ENCODE data around the gene SPNS2.

SPNS2 gene

DNA sequence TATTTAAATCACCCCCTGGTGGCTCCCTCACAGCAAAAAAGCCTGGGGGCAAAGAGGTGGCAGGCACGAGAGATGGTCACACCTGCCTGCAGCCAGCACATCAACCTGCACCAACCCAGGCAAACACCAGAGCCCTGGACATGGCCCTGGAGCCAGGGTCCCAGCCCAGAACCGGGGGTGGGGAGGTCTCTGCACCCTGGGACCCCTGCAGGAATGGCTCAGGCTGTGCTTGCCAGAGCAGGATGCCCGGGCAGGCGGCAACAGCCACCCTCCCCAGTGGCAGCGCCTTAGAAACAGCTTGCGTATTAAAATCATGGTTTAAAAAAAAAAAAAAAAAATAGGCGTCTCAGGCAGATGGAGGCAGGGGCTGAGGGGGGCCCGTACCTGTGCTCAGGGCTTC lies 40.3 kb downstream of the SPNS2 start:
- no peak for DNase-seq

DNA sequence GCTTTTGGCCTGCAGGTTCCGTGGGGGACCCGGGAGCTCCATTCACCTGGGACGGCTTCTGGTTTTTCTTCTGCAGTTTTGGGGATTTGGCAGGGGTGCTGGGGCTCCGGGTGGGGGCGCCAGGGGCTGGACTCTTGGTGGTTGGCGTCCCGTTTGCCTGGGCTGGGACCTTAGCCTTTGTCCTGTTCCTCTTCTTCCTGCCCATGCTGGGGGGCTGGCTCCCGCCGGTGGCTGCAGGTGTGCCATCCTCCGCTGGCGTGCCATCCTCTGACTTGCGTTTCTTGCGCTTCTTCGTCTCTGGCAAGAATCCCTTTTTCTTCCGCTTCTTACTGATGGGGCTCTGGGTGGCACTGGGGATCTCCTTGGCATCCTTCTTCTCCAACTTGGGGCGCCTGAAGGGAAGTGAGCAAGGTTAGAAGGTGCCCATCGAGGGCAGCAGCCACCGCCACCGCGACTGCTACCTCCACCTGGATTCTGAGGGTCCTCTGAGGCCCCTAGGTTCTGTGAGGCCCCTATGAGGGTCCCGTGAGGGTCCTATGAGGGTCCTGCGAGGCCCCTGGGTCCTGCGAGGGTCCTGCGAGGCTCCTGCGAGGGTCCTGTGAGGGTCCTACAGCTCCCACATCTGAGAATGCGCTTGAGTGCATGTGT lies 41.0 kb downstream of the SPNS2 start:
- no peak for DNase-seq

DNA sequence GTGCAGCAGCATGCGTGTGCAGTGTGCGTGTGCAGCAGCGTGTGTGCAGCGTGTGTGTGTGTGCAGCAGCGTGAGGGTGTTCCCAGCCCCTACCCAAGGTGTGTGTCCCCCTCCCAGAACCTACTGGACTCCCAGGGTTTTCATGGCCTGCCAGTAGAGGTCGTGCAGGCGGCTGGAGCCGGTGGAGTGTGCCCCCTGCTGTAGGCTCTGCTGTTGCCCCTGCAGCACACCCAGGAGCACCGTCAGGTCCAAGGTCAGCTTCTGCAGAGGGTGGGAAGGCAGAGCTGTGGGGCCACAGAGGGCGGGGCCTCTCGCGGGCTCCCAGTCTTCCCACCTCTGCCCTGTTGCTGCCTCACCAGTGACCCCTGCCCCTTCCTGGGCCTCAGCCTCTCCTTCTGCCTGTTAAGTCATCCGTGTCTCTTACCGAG lies 41.6 kb downstream of the SPNS2 start:
- DNase-seq, result no peak

DNA sequence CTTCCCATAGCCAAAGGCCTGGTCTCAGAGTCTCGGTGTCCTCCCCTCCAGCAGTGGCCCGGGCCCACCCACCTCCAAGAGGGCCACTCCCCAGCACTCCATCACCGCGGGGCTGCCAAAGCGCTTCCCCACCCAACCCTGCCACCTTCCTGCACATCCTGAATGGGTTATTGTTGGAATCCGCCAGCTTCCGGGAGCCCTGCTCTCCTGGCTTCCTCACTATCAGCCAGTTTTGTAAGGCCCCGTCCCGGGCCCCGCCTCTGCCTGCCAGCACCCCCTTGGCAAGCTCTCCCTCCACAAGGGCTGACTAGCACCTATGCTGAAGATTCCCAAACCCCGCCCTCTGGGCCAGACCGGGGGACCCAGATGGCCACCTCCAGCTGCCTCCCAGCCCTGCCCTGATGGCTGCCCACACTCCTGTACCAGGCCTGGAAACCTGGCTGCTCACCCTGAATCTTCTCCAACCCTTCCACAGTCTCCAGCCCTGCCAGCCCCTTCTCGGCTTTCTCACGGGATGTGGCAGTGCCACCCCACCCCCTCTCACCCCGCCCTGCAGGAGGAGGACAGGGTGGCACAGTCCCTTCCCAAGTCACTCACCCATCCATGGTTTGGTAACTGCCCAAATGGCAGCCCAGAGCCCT lies 42.1 kb downstream of the SPNS2 start:
- DNase-seq, result no peak

DNA sequence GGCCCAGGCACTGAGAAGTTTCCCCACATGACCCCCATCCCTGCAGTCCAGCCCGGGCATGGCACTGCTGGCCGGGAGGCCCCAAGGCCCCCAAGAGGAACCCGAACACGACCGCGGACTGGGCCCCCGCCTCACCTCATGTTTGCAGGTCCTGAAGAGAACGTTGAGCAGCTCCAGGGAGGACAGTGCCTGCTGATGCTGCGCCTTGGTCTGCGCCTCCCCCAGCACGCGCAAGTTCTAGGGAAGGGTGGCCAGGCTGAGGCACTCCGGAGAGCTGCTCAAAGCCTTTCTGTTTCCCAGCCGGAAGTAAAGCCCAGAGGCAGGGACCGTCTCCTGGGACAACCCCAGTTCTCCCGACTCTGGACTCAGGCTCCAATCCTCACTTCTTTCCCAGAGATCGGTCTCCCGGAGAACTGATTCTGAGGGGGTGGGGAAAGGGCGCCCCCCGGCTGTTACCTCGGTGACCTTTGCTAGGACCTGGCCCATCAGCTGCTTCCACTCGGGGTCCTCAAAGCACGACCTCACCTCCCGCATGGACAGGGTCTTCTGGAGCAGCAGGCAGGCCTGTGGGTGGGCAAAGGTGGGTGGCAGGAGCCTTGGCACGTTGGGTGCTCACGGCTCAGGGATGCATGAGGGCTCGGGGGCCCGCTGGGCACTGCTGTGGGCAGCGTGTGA lies 42.8 kb downstream of the SPNS2 start:
- no peak for DNase-seq

DNA sequence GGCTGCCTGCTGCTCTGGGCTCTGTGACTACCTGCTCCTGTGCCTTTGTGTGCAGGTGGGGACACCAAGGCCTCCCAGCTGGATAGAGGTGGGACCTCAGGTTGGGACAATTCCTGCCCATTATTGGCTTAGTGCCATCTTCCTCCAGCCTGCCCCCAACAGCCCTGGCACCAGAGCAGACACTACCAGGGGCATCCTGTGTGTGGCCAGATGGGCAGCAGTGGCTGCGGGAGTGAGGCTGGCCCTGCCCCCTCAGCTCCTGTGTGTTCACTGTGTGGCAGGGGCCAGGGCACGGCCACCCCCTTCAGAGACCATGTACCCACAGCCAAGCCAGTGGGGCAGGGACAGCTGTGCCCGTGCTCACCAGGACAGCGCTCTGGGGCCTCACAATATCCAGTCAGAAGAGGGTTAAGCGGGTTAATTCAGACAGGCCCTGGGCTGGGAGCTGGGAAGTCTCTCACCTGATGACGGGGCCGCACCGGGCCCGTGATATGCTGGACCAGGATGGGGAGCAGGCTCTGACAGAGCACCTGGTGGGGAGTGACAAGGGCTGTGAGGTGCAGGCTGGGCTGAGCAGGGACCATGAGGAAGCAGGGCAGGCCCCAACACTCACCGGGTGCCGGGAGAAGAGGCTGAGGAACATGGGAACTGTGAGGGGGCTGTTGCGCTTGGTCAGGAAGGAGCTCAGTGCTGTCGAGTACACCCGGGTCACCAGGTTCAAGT lies 43.5 kb downstream of the SPNS2 start:
- no peak for DNase-seq

DNA sequence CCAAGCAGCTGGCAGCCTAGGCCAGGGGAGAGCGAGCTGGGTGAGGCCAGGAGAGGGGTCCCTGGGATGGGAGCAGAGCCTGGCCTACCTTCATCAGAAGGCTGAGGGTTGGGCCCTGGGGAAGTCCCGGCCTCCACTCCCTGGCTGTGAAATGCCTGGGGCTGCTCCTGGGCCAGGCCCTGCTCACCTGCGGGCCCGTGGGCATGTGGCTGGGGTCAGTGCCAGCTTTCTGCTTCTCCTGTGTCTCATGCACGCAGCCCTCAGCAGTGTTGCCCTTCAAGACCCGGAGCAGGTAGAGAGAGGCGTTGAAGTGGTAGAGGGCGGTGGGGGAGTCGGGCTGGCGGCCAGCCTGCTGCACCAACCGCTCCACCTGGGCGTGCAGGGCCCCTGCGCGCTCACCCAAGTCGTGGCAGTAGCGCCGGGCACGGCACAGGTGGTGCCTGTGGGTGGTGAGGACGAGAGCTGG lies 44.1 kb downstream of the SPNS2 start:
- no peak for DNase-seq

DNA sequence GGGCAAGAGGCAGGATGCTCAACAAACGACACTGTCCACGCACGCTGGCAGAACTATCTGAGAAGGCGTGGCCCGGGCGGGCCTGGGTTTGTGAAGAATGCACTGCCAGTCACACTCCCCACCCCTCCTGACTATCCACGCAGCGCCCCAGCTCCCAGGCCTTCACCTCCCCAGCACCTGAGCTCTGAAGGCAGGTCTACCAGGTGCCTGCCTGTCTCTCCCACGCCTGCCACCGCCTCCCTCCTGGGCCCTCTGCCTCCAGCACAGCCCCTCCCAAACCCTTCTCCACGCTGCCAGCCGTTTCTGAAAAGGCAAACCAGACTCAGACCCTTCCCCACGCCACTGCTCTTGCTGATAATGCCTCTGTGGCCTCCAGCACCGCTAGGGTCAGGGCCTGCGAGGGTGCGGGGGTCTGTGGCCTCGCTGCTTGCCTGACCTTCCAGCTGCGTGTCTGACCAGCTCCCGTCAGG lies 44.9 kb downstream of the SPNS2 start:
- DNase-seq, result no peak

DNA sequence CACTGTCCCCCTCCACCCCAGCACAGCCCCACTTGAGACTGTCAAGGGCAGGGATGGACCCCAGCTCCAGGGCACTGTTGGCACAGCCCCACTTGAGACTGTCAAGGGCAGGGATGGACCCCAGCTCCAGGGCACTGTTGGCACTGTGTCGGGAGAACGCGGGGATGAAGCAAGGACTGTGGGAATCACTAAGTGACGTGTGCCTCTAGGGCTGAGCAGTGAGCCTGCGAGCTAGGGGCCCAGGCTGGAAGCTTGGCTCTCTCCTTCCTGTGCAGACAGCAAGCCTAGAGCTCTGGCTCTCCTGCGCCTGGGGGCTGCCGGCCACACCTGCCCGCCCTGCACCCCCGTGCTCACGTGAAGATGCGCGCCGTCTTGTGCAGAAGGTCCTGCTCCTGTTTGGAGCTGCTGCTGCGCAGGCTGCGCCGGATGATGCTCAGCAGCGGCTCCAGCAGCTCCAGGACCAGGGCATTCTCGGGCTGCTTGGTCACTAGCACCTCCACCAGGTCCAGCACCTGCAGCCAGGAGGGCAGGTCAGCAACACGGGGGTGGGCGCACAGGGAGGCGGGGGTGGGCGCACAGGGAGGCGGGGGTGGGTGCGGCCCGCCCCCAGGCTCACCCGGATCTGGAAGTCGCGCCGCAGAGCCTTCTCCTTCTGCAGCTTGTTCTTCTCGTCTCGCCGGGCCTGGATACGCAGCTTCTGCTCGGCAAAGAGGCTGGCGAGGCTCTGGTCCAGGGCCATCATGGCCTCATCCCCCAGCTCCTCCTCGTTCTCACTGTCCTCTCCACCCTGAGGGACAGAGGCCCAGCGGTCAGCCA lies 45.7 kb downstream of the SPNS2 start:
- no peak for DNase-seq

DNA sequence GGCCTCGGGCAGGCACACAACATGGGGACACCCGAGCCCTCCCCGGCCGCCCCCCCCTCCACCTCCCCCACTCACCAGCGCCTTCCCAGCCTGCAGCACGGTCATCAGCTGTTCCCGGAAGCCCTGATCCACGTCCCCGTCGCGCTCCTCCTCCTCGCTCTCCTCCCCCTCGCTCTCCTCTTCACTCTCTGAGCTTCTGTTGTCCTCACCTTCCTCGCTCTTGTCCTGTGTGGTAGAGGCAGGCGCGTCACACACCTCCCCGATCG lies 46.2 kb downstream of the SPNS2 start:
- no peak for DNase-seq

DNA sequence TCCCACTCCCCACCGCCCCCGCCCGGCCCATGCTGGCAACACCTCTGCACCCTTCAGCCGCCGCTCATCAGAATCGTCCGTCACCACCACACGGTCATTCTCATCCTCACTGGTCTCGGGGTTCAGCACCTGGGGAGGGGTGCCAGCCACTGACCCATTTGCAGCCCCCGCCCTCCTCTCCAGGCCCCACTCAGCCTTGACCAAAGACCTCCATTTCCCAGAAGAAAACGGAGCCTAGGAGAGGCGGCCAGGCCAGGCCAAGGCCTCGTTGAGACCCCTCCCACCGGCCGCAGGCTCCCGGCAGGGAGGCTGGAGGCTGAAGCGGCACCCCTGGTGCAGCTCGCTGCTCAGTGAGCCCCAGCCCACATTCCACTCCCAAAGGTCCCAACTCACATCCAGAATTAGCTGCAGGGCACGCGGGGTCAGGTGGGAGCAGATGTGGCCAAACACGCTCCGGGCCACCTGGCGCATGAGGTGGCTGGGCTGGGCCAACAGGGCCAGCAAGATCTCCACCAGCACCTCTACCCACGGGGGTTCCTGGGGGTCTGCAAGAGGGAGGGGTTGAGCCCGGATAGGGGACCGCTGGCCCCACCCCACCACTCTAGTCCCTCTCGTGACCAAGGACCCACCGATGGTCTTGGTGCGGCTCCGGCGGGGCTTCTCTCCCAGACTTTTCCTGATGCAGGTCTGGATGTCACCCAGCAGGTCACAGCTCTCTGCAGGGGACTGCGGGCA lies 46.7 kb downstream of the SPNS2 start:
- DNase-seq, result no peak

DNA sequence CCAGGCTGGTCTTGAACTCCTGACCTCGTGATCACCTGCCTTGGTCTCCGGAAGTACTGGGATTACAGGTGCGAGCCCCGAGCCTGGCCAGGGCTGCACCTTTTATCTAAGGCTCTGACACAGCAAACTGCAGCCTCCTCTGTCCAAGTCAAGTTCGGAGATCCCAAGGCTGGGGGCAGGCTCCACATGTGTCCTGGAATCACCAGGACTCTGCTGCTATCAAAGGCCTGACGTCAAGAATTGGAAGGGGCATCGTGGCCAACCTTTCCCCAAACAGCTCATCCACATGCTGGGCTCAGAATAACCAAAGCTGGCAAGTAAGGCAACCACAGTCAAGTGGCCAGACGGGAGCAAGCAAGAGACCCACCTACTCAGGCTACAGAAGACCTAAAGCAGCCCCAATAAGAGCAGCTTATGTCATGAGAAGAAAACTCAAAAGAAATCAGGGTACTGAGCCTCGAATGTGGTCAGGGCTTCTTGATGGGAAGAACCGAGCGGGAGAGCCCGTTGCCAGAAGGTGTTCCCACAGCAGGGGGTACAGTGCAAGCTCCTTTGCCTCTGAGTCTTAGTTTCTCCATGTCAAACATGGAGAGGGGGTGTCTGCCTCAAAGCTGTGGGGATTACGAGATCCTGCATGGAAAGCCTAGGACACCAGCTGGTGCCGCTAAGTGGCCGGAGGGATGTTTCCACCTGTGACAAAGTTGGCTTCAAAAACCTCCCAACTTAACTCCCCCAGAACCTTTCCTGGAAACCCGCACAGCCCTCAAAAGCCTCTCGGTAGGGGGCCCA lies 48.6 kb downstream of the SPNS2 start:
- DNase-seq, result no peak

DNA sequence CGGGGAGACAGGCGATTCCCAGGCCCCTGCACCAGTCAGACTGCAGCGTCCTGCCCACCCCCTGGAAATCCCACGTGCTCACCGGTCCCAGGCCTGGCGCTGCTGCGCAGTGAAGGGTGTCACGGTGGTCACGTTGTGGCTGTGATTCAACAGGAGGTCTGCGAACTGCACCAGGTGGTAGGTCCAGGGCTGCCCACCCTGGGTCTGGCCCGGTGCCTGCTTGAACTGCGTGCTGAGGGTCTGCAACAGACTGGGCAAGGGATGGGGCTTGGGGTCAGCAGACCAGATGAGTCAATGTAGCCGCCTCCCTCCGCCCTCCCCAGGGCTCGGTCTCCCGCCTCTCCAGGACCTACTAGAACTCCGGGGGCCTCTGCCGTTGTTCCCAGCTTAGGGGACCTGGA lies 49.4 kb downstream of the SPNS2 start:
- DNase-seq, result no peak

DNA sequence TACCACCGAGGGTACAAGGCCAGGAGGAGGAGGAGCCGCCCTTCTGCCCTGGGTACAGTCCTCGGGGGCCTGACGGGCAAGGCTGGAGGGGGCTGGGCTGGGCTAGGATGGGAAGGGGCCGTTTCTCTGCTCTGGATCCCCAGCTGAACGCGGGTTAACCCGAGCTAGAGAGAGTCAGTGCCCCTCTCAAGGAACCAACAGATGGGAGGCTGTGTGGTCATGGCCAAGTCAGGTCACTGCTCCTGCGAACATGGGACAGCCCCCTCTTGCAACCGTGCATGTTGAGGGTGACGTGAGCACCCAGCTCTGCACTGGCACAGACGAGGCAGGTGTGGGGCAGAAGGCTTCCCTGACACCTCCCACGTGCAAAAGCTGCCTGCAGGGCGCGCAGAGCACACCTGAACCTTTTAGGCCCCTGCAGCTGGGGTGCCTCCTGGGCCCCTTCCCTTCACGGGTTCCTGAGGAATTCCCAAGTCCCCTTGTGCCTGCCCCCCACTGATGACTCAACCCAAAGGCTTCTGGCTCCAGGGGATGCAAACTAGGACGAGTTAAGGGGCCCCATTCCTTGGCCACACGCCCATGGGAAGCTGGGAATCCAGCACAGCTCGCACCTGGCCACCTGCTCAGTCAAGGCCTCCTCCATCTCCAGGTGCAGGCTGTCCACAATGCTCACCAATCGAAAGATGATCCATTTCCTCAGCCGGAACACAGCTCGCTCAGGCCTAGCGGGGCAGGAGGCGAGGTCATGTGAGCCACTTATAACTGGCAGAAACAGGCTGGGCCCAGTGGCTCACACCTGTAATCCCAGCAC lies 50.2 kb downstream of the SPNS2 start:
- no peak for DNase-seq

DNA sequence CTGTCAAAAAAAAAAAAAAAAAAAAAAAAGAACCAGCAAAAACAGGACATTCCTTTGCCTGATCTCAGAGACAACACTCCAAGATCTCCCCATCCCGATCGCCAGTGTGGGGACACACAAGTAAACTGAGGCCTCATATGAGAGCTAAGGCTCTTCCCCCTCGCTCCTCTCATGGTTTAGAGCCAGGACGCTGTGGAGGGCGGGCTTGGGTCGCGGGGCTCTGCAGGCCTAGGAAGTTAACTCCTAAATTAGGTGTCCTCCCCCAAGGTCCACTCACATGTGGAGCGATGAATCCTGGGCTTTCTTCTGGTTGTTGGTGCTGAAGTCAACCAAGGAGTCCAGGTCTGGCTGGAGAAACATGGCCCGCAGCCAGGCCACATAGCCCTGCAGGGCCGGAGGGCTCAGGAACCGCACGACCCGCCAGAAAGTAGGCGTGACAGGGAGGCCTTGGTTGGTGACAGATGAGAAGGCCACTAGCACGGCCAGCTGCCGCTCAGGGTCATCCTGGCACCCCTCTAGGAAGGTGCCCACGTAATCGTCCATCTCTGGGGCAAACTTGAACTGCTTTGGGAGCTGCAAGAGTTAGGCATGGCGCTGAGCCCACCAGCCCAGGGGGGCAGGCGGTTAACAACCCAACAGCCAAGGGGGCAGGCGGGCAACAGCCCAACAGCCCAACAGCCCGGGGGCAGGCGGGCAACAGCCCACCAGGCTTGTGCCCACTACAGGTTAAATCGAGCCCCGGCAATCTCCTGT lies 51.3 kb downstream of the SPNS2 start:
- no peak for DNase-seq

DNA sequence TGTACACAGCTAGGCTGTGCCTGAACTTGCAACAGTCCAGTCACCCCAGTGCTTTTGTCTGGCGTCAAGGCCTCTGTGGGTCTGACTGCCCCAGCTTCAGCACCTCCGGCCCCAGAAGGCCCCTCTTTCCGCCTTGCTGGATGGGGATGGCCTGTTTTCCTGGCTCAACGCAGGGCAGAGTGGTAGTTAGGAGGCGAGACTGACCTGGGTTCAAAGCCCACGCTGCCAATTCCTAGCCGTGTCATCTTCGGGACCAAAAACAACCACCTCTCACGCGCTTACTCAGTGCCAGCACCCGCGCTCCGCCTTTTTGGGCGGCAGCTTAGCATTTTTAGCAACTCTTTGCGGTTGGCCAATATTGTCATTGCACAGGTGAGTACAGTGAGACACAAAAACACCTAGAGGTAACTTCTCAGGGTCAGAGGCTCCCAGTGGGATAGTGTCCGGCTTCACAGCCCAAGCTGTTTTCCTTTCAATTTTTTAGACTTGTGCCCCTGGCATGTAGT lies 51.9 kb downstream of the SPNS2 start:
- no peak for DNase-seq

DNA sequence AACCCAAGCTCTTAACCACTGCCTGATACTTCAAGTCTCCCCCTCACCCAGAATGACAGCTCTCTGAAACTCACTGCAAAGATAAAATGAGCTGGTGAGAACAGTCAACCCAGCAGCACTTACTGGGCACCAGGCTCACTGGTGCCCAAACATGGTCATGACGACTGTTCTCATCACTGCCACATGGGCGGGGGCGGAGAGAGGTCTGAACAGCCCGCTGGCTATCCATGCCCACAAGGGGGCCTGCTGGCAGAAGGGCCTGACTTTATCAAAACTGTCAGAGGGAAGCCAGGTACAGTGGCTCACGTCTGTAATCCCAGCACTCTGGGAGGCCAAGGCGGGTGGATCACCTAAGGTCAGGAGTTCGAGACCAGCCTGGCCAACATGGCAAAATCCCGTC lies 52.5 kb downstream of the SPNS2 start:
- DNase-seq, result no peak

DNA sequence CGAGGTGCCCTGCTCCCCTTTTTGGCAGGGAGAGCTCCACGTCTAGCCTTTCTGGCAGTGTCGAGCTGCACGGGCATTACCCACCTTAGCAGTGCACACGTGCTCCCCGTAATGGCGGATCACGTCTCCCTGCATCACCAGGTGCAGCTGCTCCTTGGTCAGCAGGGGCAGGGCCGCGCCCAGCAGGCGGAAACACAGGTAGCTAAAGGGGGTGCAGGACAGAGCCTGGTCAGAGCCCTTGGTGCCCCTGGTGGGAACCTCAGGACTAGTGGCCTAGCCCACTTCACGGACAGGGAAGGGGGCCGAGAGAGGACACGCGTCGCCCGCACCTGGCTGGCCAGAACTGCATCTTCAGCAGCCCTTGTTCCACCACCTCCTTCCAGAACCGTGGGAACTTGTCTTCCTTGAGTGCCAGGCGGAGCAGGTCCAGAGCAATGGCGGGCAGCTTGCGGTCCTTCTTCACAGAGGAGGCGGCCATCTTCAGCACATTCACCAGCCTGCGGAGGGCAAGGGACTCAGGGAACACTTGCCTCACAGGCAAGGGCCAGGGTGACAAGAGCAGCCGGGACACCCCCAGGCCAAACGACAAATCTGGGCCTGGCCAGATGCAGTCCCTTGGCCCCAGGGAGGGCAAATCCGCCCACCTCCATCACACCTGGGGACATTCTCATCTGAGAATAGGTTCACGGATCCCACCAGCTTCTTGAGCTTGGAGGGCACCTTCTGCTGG lies 53.3 kb downstream of the SPNS2 start:
- no peak for DNase-seq

DNA sequence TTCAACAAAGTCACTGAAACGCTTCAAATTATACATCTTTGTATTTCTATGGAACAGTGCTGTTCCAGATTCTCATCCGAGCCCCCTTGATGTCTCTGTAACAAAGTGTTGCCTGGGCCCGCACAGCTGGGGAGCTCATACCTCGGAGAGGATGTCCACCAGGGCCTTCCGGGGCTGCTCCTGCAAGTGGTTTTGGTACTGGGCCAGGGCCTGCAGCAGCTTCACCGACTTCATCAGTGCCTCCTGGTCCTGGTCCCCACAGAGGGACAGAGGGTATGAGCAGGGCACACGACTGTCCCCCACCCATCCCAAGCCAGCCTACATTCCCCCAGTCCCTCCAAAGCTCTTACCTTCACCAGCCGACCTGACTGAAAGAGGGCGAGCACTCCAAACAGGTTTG lies 55.0 kb downstream of the SPNS2 start:
- DNase-seq, result no peak
